GM23248 (cell line): ENCODE results near the gene NPTX2.

Experiments
- EZH2 ChIP-seq: fragments of 200-600 bp; sonication (generic); IDR thresholded peaks from 2 replicates; pipeline ENCODE4 v1.6.1; 2018; ENCODE audit warnings: antibody characterized with exemption, mild to moderate bottlenecking; ENCODE audit not compliant: insufficient read depth, poor library complexity, severe bottlenecking
- EZH2phosphoT487 ChIP-seq: fragments of 200-600 bp; sonication (generic); IDR thresholded peaks from 2 replicates; pipeline ENCODE4 v1.6.1; 2018; ENCODE audit warnings: antibody characterized with exemption, moderate library complexity, mild to moderate bottlenecking, low read depth; ENCODE audit not compliant: insufficient read depth

GRCh38 chr7:98669329-98670000 is 52.4 kb downstream of the NPTX2 start:
- TF ChIP-seq EZH2phosphoT487 (no peak), EZH2 (no peak)
